Testis (tissue), 3 donors: Measurements from ENCODE around the gene TAMM41. TPM values are rescaled to one million over a fixed set of nuclear protein-coding genes. Genes with fewer than 3 reads are reported as not detected.
A peak's percentile ranks its signal among the peaks of the same experiment; 100 is the strongest.

Experiments
- DNase-seq: peaks from one replicate; pipeline ENCODE4 v3.0.0-alpha.2; 2019
- H3K27ac ChIP-seq, 2 donors: fragments of 200-600 bp; sonication (generic); one replicate each; pipeline ENCODE4 v1.5.1; 2019
- H3K27me3 ChIP-seq: fragments of 200-600 bp; sonication (generic); one replicate; pipeline ENCODE4 v1.5.1; 2019
- H3K36me3 ChIP-seq: fragments of 200-600 bp; sonication (generic); one replicate; pipeline ENCODE4 v1.5.1; 2017; ENCODE audit warnings: low read depth; ENCODE audit errors: missing control alignments
- H3K4me1 ChIP-seq: fragments of 200-600 bp; sonication (generic); one replicate; pipeline ENCODE4 v1.5.1; 2019
- H3K4me3 ChIP-seq, 2 donors: fragments of 200-600 bp; sonication (generic); one replicate each; pipeline ENCODE4 v1.5.1; 2017 to 2019
- H3K9me3 ChIP-seq: fragments of 200-600 bp; sonication (generic); one replicate; pipeline ENCODE4 v1.5.1; 2017
- POLR2A ChIP-seq: fragments of 450-650 bp; IDR thresholded peaks from one replicate; pipeline ENCODE4 v1.6.1; 2017; ENCODE audit warnings: antibody characterized with exemption, mild to moderate bottlenecking, moderate library complexity
- WGBS, 2 donors: methylation state at CpG; one replicate each; pipeline ENCODE4 v1.1.5; 2018; 5-methylcytosine and 5-hydroxymethylcytosine counted together
- intact Hi-C: fragments of 100-400 bp; cut with DNase I; formaldehyde crosslinking; loops from one replicate; pipeline ENCODE4 v1.15.1; 2023; ENCODE audit warnings: low total_unique reads
- polyA plus RNA-seq: library from polyadenylated mRNA; stranded (reverse); fragments of 350-450 nt; fragmentation: Illumina TruSeq; extraction: RNeasy Lipid Tissue Mini Kit (QIAGEN cat#74804); gene quantifications from one replicate; pipeline ENCODE4 v1.2.3, GENCODE V29; 2014; ENCODE audit warnings: low read depth, low replicate concordance; ENCODE audit not compliant: insufficient read depth
- total RNA-seq, 2 donors: library from RNA; depleted of rRNA; stranded (reverse); fragments of >200 nt; gene quantifications; one replicate each; pipeline ENCODE4 v1.2.3, GENCODE V29; 2016
- TF ChIP-seq, protein P1 (sequence below), 3 experiments: fragments of 450-650 bp in 2 of 3; fragments of 200-600 bp in 1 of 3; sonication (generic) in 1 of 3; IDR thresholded peaks; one replicate each; pipeline ENCODE4 v1.5.1; 2016 to 2019; ENCODE audit warnings: antibody characterized with exemption in 3 of 3, mild to moderate bottlenecking in 2 of 3, moderate library complexity in 1 of 3

The TAMM41 gene
- total and polyA plus RNA-seq, 3 donors from 2014 or later = 14.5 to 38.9 (median 21.3) TPM

DNA sequence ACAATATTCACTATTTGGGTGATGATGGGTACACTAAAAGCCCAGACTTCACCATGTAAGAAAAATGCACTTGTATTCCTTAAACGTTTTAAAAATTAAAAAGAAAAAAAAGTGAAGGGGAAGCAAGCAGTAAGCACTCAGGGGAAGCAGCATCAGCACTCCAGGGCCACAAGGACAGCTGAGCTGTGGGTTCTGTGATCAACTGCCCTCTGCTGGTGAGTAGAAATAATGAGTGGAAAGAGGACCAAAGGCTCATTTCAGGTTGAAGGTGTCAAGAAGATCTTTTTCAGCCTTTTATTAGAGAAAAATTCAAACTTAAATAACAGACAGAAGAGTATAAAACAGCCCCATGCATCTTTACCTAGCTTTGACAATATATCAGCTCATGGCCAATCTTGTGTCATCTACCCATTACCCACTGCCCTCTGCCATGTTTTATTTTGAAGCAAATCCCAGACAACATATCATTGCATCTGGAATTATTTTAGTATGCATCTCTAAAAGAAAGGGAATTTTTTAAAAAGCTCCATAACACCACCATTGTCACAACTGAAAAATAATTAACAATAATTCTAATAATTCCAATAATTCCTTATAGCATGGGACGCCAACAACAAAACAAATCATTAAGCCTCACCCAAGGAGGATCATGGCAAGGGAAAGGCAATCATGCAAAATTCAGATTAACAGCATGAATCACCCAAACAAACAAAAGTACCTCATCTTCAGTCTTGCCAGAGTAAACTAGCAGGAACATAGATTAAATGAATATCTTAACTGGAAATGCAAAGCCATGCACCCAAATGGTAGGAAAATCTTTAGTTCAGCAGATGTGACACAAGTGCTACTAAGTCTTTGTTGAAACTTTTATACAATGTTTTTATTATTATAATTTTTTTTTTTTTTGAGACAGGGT is 42.5 kb downstream of the TAMM41 start:
- peak; percentile 64 for DNase-seq
- Histone ChIP-seq H3K27ac (no peak overlapping the region), H3K27me3 (no peaks in the 10 kb centered on the region), H3K4me1 (no peaks in the 10 kb centered on the region), H3K36me3 (no peaks in the 10 kb centered on the region), H3K4me3 (no peak overlapping the region), H3K9me3 (no peaks in the 10 kb centered on the region)
- intact Hi-C loops = loop anchor here (10.0 kb wide), 1 partner anchor 429 kb away; no protein-coding TSS in a partner anchor
- TF ChIP-seq POLR2A = no peak
- TF ChIP-seq, protein P1, sequence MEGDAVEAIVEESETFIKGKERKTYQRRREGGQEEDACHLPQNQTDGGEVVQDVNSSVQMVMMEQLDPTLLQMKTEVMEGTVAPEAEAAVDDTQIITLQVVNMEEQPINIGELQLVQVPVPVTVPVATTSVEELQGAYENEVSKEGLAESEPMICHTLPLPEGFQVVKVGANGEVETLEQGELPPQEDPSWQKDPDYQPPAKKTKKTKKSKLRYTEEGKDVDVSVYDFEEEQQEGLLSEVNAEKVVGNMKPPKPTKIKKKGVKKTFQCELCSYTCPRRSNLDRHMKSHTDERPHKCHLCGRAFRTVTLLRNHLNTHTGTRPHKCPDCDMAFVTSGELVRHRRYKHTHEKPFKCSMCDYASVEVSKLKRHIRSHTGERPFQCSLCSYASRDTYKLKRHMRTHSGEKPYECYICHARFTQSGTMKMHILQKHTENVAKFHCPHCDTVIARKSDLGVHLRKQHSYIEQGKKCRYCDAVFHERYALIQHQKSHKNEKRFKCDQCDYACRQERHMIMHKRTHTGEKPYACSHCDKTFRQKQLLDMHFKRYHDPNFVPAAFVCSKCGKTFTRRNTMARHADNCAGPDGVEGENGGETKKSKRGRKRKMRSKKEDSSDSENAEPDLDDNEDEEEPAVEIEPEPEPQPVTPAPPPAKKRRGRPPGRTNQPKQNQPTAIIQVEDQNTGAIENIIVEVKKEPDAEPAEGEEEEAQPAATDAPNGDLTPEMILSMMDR (IDR thresholded peaks at IDR 0.05) = peak; percentile 53 to 58 (median 56)
- 50 to 62% methylated on average over 2 of the region's 2 CpGs for WGBS, 2 donors

DNA sequence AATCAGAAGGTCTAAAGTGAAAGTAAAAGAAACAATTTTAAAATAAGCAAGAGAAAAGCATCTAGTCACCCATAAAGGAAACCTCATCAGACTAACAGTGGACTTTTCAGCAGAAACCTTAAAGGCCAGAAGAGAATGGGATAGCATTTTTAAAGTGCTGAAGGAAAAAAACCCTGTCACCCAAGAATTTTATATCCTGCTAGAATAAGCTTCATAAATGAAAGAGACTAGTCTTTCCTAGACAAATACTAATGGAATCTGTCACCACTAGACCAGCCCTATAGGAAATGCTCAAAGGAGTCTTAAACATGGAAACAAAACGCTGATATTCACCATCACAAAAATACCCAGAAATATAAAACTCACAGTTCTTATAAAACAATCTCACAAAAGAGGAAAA is 46.9 kb downstream of the TAMM41 start:
- Histone ChIP-seq H3K9me3 (no peaks in the 10 kb centered on the region), H3K36me3 (no peaks in the 10 kb centered on the region), H3K27me3 (no peaks in the 10 kb centered on the region), H3K4me1 (no peaks in the 10 kb centered on the region), H3K4me3 (no peak overlapping the region), H3K27ac (no peak overlapping the region)
- 96% methylated on average over 1 of the region's 1 CpG for WGBS, 2 donors
- DNase-seq = no peak
- intact Hi-C loops = loop anchor here (10.0 kb wide), 1 partner anchor 425 kb away; no protein-coding TSS in a partner anchor
- TF ChIP-seq POLR2A = no peak
- TF ChIP-seq, protein P1 (IDR thresholded peaks at IDR 0.05) = no peak

DNA sequence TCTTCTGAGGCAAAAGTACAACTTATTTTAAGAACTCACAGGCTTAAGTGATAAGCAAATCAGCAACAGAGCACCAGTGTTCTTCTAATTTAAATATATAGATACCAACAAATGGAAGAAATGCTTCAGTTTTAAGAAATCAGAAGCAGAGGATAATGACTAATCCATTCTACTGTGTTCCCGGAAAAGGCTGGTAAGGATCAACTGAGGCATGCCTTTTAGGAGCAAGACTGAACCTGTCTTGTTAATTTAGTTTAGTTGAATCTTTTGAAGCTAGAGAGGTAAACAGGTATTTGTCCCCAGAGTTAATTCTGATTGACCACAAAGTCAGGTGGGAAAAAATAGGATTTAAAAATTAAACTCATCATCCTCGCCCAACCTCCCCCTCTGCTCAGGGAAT is 51.8 kb downstream of the TAMM41 start:
- no peak for DNase-seq
- intact Hi-C loops = no loop called here
- H3K4me1 ChIP-seq = no peaks in the 10 kb centered on the region
- no peak for TF ChIP-seq POLR2A
- TF ChIP-seq, protein P1 (IDR thresholded peaks at IDR 0.05) = no peak
- no peak overlapping the region for H3K27ac ChIP-seq
- WGBS, 2 donors = 94 to 97% methylated on average over 2 of the region's 2 CpGs
- H3K4me3 ChIP-seq = no peak overlapping the region
- no peaks in the 10 kb centered on the region for H3K36me3 ChIP-seq
- H3K27me3 ChIP-seq = no peaks in the 10 kb centered on the region
- no peaks in the 10 kb centered on the region for H3K9me3 ChIP-seq

DNA sequence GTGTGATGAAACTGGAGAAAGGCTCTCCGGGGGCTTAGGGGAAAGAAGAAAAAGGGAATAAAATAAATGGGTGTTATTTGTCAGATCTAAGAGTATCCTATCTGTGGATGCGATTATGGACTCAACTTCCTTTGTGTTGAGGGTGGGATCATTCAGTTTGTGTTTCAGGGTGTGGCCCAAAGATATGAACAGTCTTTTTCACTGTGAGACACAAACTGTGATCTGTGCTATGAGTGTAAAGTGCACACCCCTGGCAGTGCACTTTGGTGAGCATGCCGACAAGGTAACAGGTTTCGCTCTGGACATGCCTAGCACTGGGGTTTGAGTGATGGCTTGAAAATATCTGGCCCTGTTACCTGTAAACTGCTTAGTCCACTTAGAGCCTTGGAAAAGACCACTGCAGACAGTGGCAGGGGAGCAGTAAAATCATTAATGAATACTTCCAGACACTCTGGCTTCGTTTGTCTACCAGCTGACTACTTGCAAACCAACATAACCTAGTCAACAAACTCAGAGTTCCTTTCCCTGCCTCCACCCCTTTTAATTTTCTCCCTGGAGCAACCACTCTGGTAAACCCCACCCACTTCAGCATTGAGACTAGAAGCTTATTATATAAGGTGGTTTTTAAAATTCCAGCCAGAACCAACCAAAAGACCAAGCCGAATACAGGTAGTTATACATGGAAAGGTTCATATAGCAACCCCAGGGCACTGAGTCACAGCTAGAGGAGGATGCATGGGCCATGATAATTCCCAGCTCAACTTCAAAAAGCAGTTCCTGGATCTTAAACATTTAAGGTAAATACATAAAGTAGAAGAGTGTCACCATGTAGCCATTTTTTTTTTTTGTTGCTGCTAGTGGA is 55.1 kb downstream of the TAMM41 start:
- Histone ChIP-seq H3K36me3 (no peaks in the 10 kb centered on the region), H3K27me3 (no peaks in the 10 kb centered on the region), H3K4me3 (no peak overlapping the region), H3K9me3 (no peaks in the 10 kb centered on the region), H3K27ac (no peak overlapping the region), H3K4me1 (no peaks in the 10 kb centered on the region)
- intact Hi-C loops = no loop called here
- TF ChIP-seq, protein P1 (IDR thresholded peaks at IDR 0.05) = no peak
- no peak for TF ChIP-seq POLR2A
- 83 to 84% methylated on average over 6 of the region's 6 CpGs for WGBS, 2 donors
- DNase-seq = no peak
